ENCODE results near the gene FKBP8. TPM values are rescaled to one million over a fixed set of nuclear protein-coding genes. Genes with fewer than 3 reads are reported as not detected.

Gene FKBP8
- total and polyA plus RNA-seq, 2 experiments from 2014 or later: 183 to 247 TPM

DNA sequence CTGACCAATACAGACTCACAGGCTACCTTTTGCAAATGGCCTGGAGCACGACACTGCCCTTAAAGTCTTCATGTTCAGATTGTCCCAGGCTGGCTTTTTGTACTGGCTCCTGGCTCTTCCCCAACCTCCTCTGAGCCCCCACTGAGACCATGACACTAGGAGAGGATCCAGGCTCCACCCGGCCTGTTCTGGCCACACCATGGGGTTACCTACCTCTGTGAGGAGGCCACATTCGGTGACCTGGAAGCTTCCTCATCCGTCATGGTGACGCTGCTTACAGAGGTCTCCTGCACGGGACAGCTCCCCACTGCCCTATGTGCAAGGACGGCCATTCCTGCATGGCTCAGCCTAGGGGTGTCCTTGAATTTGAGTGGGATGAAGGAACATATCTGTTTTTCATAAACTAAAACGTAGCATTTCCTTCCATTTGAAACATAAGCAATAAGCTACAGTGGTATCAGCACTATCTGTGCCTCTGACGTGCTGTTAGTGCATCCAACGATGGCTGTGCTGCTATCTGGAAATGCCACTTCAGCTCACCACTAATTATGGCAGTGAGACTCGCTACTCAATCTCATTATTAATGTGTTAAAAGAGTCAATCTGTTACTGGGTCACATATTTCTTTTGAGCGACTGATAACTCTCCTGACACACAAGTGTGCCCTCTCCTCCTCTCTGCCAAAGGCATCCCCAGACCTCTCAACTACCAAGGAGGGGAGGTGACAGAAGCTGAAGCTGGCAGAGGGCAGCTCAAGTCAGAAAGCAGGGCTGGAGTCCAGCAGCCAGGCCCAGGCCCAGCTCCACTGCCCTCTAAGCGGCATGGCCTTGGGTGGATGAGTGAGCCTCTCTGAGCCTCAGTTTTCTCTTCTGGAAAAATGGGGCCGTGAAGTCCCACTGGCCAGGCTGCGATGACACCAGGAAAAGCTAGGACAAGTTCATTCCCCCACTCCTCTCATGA is 51.1 kb downstream of the FKBP8 start:
- DNase-seq (ENCODE audit: low spot score): no peak
- Histone ChIP-seq H2AFZ (no peak overlapping the region), H3K36me3 (replicated peaks; ENCODE audit: insufficient read depth, low read depth) (no peaks in the 10 kb centered on the region), H3K4me2 (no peak overlapping the region), H3K27me3 (no peaks in the 10 kb centered on the region), H3K79me2 (peaks cover 96% of the 10 kb centered on the region), H3K27ac (no peak overlapping the region), H3K9me3 (ENCODE audit: low read depth) (no peaks in the 10 kb centered on the region), H4K20me1 (ENCODE audit: insufficient read depth, poor library complexity, severe bottlenecking) (peaks cover 83% of the 10 kb centered on the region), H3K4me1 (ENCODE audit: insufficient read depth) (peaks cover 9% of the 10 kb centered on the region), H3K9me2 (replicated peaks; ENCODE audit: insufficient read depth) (no peaks in the 10 kb centered on the region), H3K4me3 (no peak overlapping the region)
- TF ChIP-seq CTCF (IDR thresholded peaks at IDR 0.05; ENCODE audit: poor library complexity): no peak
- no peak for TF ChIP-seq EZH2phosphoT487 (IDR thresholded peaks at IDR 0.05; ENCODE audit: low read depth, severe bottlenecking, unreplicated experiment)
- no peak for TF ChIP-seq EZH2 (IDR thresholded peaks at IDR 0.05; ENCODE audit: borderline replicate concordance)
- 90% methylated on average over 15 of the region's 15 CpGs for whole genome bisulfite sequencing (ENCODE audit: low lambda C conversion rate, missing lambda C conversion rate)

- no peak for DNase-seq (ENCODE audit: low spot score)
- Histone ChIP-seq H3K36me3 (replicated peaks; ENCODE audit: insufficient read depth, low read depth) (no peaks in the 10 kb centered on the region), H3K27me3 (no peaks in the 10 kb centered on the region), H3K9me2 (replicated peaks; ENCODE audit: insufficient read depth) (no peaks in the 10 kb centered on the region), H3K4me2 (no peak overlapping the region), H2AFZ (no peak overlapping the region), H4K20me1 (ENCODE audit: insufficient read depth, poor library complexity, severe bottlenecking) (peaks cover 82% of the 10 kb centered on the region), H3K4me3 (no peak overlapping the region), H3K9me3 (ENCODE audit: low read depth) (no peaks in the 10 kb centered on the region), H3K4me1 (ENCODE audit: insufficient read depth) (peaks cover 13% of the 10 kb centered on the region), H3K27ac (no peak overlapping the region), H3K79me2 (peaks cover 95% of the 10 kb centered on the region)
- no peak for TF ChIP-seq EZH2 (IDR thresholded peaks at IDR 0.05; ENCODE audit: borderline replicate concordance)
- TF ChIP-seq EZH2phosphoT487 (IDR thresholded peaks at IDR 0.05; ENCODE audit: low read depth, severe bottlenecking, unreplicated experiment): no peak
- TF ChIP-seq CTCF (IDR thresholded peaks at IDR 0.05; ENCODE audit: poor library complexity): no peak
- 96% methylated on average over 6 of the region's 6 CpGs for WGBS (ENCODE audit: low lambda C conversion rate, missing lambda C conversion rate)
These were observed 52.6 kb downstream of the FKBP8 start for GRCh38 chr19:18490728-18491127.

DNA sequence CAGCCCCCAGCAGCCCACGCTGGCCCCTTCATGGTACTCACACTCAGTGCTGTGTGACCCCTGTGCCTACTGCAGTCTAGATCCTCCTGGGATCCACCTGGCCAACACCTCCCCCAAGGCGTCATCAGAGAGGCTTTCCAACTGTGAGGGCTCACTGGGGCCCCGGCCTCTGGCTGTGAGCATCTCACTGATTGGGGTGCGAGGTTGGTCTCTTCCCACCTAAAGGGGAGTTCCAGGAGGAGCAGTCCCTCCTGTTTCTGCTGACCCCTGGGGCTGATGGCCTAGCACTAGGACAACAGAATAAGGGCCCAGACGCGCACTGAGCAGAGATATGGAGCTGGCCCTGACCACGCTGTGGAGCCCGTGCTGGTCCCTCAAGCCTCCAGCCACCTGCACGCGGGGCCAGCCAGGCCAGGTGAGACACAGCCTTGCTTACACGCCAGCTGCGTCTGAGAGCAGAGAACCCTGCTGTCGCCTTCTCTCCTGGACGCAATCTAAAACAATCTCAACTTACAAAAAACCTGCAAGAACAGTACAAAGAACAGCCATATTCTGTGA is 53.7 kb downstream of the FKBP8 start:
- no peaks in the 10 kb centered on the region for H3K9me2 ChIP-seq (replicated peaks; ENCODE audit: insufficient read depth)
- H3K27me3 ChIP-seq: no peaks in the 10 kb centered on the region
- WGBS (ENCODE audit: low lambda C conversion rate, missing lambda C conversion rate): 94% methylated on average over 14 of the region's 14 CpGs
- peaks cover 82% of the 10 kb centered on the region for H4K20me1 ChIP-seq (ENCODE audit: insufficient read depth, poor library complexity, severe bottlenecking)
- no peak for TF ChIP-seq EZH2 (IDR thresholded peaks at IDR 0.05; ENCODE audit: borderline replicate concordance)
- no peak for TF ChIP-seq CTCF (IDR thresholded peaks at IDR 0.05; ENCODE audit: poor library complexity)
- no peak for TF ChIP-seq EZH2phosphoT487 (IDR thresholded peaks at IDR 0.05; ENCODE audit: low read depth, severe bottlenecking, unreplicated experiment)
- H3K4me1 ChIP-seq (ENCODE audit: insufficient read depth): peaks cover 18% of the 10 kb centered on the region
- no peaks in the 10 kb centered on the region for H3K9me3 ChIP-seq (ENCODE audit: low read depth)
- no peak overlapping the region for H3K4me2 ChIP-seq
- H3K27ac ChIP-seq: no peak overlapping the region
- peaks cover 95% of the 10 kb centered on the region for H3K79me2 ChIP-seq
- no peak for DNase-seq (ENCODE audit: low spot score)
- no peak overlapping the region for H3K4me3 ChIP-seq
- H3K36me3 ChIP-seq (replicated peaks; ENCODE audit: insufficient read depth, low read depth): no peaks in the 10 kb centered on the region
- no peak overlapping the region for H2AFZ ChIP-seq
